CD4-positive, alpha-beta T cell treated with Interleukin-6 for 4 hours (primary cell): ENCODE results near the gene F13A1.
A peak's percentile ranks its signal among the peaks of the same experiment; 100 is the strongest.
"Not testable (repeated sequence)": the region's sequence is repeated elsewhere in the genome, so short reads cannot be mapped to it uniquely, and the experiment has no call there.

ENCODE experiments used
- DNase-seq: peaks from one replicate; pipeline ENCODE4 v3.0.0-alpha.2; 2020; ENCODE audit warnings: mixed read lengths

The F13A1 gene

DNA sequence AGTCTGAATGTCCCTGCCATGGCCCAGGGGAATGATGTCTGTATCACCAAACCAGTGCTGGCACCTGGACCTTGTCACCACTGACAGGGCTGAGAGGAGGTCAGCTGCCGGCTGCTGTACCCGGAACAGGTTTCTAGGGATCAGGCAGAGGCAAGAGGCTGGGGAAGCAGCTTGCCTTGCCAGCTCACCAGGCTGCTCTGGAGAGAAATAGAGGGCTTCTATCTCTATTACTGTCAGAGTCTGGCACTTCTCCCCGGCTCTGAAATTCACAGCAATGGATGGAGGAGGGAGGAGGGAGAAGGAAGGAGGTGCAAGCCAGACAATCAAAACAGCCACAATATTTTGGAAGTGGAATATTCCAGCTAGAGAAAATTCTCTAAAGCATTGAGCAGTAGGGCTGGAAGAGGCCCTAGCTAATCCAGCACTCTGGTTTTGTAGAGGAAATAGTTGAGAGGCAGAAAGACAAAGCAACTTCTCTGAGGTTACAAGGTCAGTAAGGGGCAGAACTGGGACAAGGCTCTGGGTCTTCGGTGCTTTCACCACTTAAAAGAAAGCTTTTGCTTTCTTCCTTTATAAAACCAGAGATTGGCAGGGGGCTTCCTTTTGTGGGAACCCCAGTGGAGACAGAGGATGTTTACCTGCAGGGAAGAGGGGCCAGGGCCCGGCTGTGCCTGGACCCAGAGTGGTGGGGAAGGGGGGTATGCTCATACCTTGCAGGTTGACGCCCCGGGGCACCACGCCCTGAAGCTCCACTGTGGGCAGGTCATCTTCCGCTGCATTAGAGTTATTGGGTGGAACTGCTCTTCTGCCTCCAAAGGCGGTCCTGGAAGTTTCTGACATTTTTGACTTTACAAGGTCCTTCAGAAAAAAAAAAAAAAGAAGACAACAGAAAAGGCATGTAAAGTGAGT is 2.4 kb downstream of the F13A1 start:
- no peak for DNase-seq

DNA sequence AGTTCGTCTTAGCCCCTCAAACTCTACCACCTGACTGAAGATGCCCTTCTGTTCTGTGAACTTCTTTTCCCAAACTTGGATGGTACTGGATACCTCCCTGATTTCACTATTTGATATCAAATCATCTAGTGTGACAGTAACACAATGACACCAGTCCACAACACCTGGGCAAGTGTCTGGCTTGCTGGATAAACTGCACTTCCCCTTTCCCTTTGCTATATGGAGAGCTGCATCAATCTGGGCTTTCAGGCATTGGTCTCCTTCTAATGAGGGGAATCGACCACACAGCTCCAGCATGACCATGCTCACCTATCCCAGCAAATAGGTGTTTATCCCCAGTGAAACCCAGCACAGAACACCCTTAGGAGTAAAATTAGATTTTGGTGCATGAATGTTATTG is 3.1 kb downstream of the F13A1 start:
- DNase-seq = no peak

DNA sequence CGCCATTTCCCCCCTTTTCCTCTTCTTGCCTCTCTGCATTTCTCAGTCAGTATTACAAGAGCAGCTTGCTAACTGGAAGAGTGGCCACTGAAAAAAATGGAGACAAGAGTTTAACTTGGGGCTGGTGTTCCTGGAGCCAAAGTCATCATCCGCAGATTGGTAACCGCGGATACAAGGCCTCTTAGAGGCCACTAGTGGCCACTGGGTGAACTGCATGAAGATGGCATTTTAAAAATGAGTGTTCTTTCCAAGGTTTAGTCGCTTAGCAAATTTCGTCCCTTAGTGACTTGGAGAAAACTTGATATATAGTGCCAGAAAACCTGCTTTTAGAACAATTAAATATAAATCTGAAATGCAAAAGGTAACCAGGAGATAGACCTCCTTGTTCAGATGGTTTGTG is 4.8 kb downstream of the F13A1 start:
- DNase-seq = peak; percentile 15

GRCh38 chr6:6314596-6314995 is 5.9 kb downstream of the F13A1 start:
- DNase-seq = no peak

GRCh38 chr6:6312901-6313441 is 7.5 kb downstream of the F13A1 start:
- no peak for DNase-seq

GRCh38 chr6:6305575-6305974 is 14.9 kb downstream of the F13A1 start:
- DNase-seq = no peak

DNA sequence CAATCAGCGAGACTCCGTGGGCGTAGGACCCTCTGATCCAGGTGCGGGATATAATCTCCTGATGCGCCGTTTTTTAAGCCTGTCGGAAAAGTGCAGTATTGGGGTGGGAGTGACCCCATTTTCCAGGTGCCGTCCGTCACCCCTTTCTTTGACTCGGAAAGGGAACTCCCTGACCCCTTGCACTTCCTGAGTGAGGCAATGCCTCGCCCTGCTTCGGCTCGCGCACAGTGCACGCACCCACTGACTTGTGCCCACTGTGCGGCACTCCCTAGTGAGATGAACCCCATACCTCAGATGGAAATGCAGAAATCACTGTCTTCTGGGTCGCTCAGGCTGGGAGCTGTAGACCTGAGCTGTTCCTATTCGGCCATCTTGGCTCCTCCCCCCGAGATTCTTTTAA is 20.1 kb downstream of the F13A1 start:
- not testable (repeated sequence) for DNase-seq

GRCh38 chr6:6293317-6293716 is 27.1 kb downstream of the F13A1 start:
- DNase-seq = no peak

DNA sequence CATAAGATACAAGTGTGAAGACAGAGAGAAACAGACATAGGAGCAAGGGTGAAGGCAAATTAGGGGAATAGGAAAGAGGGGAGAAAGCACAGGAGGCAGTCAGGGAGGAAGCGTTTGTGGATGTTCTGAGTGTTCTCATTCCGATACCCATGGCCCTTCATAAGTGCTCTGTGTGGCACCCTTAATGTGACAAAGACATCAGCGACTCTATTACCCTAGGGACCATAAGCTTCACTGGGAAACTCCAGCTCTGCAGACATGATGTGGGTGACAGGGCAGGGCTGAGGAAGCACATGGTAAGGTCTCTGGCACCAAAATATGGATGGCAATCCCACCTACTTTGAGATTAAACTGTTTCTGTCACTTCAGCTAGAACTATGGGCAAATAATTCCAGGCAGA is 33.0 kb downstream of the F13A1 start:
- no peak for DNase-seq

- DNase-seq = no peak
Measured at GRCh38 chr6:6285679-6286078, 34.8 kb downstream of the F13A1 start.

GRCh38 chr6:6284221-6284966 is 36.1 kb downstream of the F13A1 start:
- DNase-seq = no peak

- DNase-seq = no peak
Measured at GRCh38 chr6:6283746-6284145, 36.7 kb downstream of the F13A1 start.

DNA sequence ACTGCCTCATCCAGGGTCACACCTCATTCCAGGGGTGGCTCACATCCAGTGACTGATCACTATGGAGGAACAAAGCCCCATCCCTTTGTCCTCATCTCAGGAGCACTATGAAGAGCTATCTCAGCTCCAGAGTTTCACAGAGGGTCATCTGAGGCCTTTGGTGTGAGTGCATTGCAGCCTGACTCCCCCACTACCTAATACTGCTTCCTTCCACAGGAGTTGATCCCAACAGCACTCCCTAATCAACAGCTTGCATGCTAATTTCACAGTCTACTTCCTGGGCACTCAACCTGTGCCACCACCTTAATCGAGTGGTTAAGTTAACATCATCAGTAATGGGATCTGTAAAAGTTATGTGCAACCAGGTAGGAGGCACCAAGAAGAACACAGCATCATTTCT is 37.7 kb downstream of the F13A1 start:
- DNase-seq = no peak

DNA sequence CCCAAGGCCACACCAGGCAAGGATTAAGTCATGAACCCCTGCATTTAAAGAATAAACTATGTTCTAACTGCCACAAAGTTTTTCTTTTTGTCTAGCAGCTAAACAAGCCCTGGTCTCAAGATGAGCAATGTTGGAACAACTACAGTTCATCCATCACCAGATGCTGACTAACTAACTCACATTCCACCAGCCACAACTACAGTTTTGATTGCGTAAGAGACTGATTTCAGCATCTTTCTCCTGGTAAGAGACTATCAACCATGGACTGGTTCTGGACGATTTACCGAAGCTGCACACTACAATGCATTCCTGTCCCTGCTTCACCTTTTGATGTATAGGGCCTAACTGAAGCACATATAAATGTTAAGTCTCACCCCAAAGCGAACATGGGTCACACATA is 43.0 kb downstream of the F13A1 start:
- no peak for DNase-seq

GRCh38 chr6:6270948-6271535 is 49.4 kb downstream of the F13A1 start:
- DNase-seq = no peak

DNA sequence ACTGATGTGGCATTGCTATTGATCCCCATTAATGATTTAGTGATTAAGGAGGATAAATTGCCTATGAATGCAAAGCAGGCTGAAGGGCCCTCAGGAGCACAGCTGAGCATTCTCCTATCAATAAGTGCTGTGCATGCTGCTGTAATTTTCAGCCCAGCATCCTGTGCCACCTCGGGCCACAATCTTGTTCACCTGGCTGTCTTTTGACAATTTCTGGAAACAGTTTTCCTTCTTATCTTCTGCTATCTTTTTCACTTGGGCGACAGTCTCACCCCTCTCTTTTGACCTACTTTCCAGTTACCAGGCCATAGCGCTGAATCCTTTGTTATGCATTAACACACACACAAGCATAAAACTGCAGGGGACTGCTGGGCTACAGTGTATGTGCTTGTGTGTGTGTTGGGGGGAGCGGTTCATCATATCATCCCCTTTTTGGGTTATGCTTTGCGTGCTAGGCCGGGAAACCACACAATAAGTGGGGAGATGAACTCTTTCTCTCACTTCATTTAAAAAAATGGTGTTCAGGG is 60.2 kb downstream of the F13A1 start:
- no peak for DNase-seq

GRCh38 chr6:6256886-6257285 is 63.6 kb downstream of the F13A1 start:
- DNase-seq = no peak

DNA sequence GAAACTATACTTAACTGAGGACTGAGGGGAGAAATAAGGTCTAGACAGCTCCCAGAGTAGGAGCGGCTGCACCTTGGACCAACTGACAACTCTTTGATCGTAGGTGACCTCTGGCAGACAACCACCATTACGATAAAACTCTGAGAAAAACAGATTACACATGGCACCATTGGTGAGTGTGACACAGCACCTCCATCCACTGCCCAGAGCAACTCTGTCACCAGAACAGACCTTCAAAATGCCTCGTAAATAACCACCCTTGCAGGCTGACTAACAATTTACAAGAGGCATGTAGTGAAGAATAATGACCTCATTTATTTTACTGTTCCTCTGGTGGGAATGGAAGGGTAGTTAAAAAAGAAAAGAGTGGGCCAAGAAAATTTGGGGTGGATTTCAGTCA is 64.2 kb downstream of the F13A1 start:
- no peak for DNase-seq

- DNase-seq = no peak
Measured at GRCh38 chr6:6251555-6252280, 68.7 kb downstream of the F13A1 start.

- no peak for DNase-seq
Measured at GRCh38 chr6:6248651-6249050, 71.8 kb downstream of the F13A1 start.

- DNase-seq = no peak
Measured at GRCh38 chr6:6246544-6246943, 73.9 kb downstream of the F13A1 start.

- DNase-seq = no peak
Measured at GRCh38 chr6:6244624-6245023, 75.8 kb downstream of the F13A1 start.

DNA sequence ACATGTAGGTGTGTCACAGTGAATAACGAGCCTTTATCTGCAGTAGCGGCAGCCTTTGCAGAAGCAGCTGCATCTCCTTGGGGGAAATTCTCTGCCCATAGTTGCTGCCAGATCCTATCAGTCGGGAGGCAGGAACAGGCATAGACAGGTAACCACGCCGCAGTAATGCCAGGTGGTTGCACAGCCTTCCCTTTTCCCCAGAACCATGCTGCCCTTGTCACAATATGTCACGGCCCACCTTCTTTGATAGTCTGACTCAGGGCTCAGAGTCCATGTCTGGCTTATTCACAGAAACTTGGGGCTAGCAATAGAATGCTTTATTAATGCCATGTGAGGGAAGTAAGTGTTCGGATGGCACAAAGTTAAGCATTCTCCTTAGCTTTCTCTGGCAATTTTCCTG is 76.6 kb downstream of the F13A1 start:
- no peak for DNase-seq
